Astrocyte of the hippocampus (primary cell): ENCODE measurements around the gene UGT3A2.

Experiments
- DNase-seq: peaks from one replicate; pipeline ENCODE4 v3.0.0; 2011; ENCODE audit warnings: low read depth, low spot score

The UGT3A2 gene

GRCh38 chr5:36009698-36010097, 57.0 kb downstream of the UGT3A2 start:
- no peak for DNase-seq

GRCh38 chr5:36007366-36007765, 59.3 kb downstream of the UGT3A2 start:
- DNase-seq, result no peak

GRCh38 chr5:36006163-36006562, 60.5 kb downstream of the UGT3A2 start:
- no peak for DNase-seq

- DNase-seq, result no peak
These were observed 65.7 kb downstream of the UGT3A2 start for GRCh38 chr5:36001032-36001431.

- no peak for DNase-seq
These were observed 67.1 kb downstream of the UGT3A2 start for GRCh38 chr5:35999547-35999946.

- DNase-seq, result no peak
These were observed 70.6 kb downstream of the UGT3A2 start for GRCh38 chr5:35996076-35996475.

- no peak for DNase-seq
These were observed 75.6 kb downstream of the UGT3A2 start, which contains the start of gene UGT3A1 for GRCh38 chr5:35990941-35991611. Gene UGT3A1, minus strand, starts transcription at chr5:35991390. Its CDS starts 150 bp downstream, at chr5:35991240.

GRCh38 chr5:35990520-35990919, 76.2 kb downstream of the UGT3A2 start:
- no peak for DNase-seq

- no peak for DNase-seq
These were observed 78.2 kb downstream of the UGT3A2 start for GRCh38 chr5:35988529-35988928.

- no peak for DNase-seq
These were observed 78.9 kb downstream of the UGT3A2 start for GRCh38 chr5:35987776-35988175.
